NCI-H2227 treated with DMSO at 0.1 percent for 48 hours (cell line): Measurements from ENCODE around the gene MSX1.

ENCODE experiments used
- DNase-seq: peaks from one replicate; lab custom pipeline; 2025; lab: John Stamatoyannopoulos, UW

MSX1 gene

GRCh38 chr4:4841156-4841555 lies 18.3 kb upstream of the MSX1 start:
- no peak for DNase-seq

GRCh38 chr4:4842476-4843441 lies 16.7 kb upstream of the MSX1 start:
- no peak for DNase-seq

- no peak for DNase-seq
These were observed 15.7 kb upstream of the MSX1 start for GRCh38 chr4:4843635-4844291.

GRCh38 chr4:4845027-4845426 lies 14.4 kb upstream of the MSX1 start:
- DNase-seq, result no peak

- DNase-seq, result no peak
These were observed 12.5 kb upstream of the MSX1 start for GRCh38 chr4:4847011-4847410.

- DNase-seq, result no peak
These were observed 10.9 kb upstream of the MSX1 start for GRCh38 chr4:4848540-4848939.

GRCh38 chr4:4849106-4849505 lies 10.4 kb upstream of the MSX1 start:
- no peak for DNase-seq

GRCh38 chr4:4849524-4850193 lies 9.8 kb upstream of the MSX1 start:
- DNase-seq, result no peak

- no peak for DNase-seq
These were observed 8.4 kb upstream of the MSX1 start for GRCh38 chr4:4851081-4851480.

GRCh38 chr4:4851906-4852305 lies 7.6 kb upstream of the MSX1 start:
- DNase-seq, result no peak

GRCh38 chr4:4852591-4853362 lies 6.7 kb upstream of the MSX1 start:
- DNase-seq, result no peak

GRCh38 chr4:4853371-4853823 lies 6.1 kb upstream of the MSX1 start:
- no peak for DNase-seq

GRCh38 chr4:4853921-4854648 lies 5.4 kb upstream of the MSX1 start:
- no peak for DNase-seq

- DNase-seq, result peak; percentile 79
These were observed 4.7 kb upstream of the MSX1 start for GRCh38 chr4:4854649-4855295.

- DNase-seq, result peak; percentile 46
These were observed 4.0 kb upstream of the MSX1 start for GRCh38 chr4:4855301-4856070.

- DNase-seq, result peak; percentile 59
These were observed 3.1 kb upstream of the MSX1 start for GRCh38 chr4:4856071-4857000.

GRCh38 chr4:4857001-4857808 lies 2.3 kb upstream of the MSX1 start:
- no peak for DNase-seq
